Mesodermal cell (in vitro differentiated cells): Measurements from ENCODE around the gene HHATL.

Experiments
- H3K27ac ChIP-seq: 2 replicates; pipeline ENCODE4 v1.7.0; 2013; ENCODE audit warnings: mild to moderate bottlenecking, low read depth, low read length, moderate library complexity; ENCODE audit not compliant: severe bottlenecking
- H3K36me3 ChIP-seq: 2 replicates; pipeline ENCODE4 v1.7.1; 2013; ENCODE audit warnings: mild to moderate bottlenecking, low read length, moderate library complexity; ENCODE audit not compliant: control insufficient read depth, insufficient read depth
- H3K4me1 ChIP-seq: one replicate; pipeline ENCODE4 v1.7.1; 2013; ENCODE audit warnings: mild to moderate bottlenecking, low read length; ENCODE audit not compliant: insufficient read depth, control insufficient read depth, poor library complexity, severe bottlenecking
- H3K4me3 ChIP-seq: 2 replicates; pipeline ENCODE4 v1.7.0; 2013; ENCODE audit warnings: low read length, control low read depth, mild to moderate bottlenecking; ENCODE audit not compliant: insufficient read depth, poor library complexity, severe bottlenecking; ENCODE audit errors: extremely low read depth
- H3K9me3 ChIP-seq: 2 replicates; pipeline ENCODE4 v1.7.1; 2013; ENCODE audit warnings: mild to moderate bottlenecking, low read length, moderate library complexity; ENCODE audit not compliant: control insufficient read depth
- WGBS, 2 experiments: methylation state at CpG; one replicate each; pipeline ENCODE4 v1.1.5; 2013; ENCODE audit warnings: missing lambda C conversion rate in 2 of 2; ENCODE audit not compliant: insufficient coverage in 2 of 2; 5-methylcytosine and 5-hydroxymethylcytosine counted together

Gene HHATL

DNA sequence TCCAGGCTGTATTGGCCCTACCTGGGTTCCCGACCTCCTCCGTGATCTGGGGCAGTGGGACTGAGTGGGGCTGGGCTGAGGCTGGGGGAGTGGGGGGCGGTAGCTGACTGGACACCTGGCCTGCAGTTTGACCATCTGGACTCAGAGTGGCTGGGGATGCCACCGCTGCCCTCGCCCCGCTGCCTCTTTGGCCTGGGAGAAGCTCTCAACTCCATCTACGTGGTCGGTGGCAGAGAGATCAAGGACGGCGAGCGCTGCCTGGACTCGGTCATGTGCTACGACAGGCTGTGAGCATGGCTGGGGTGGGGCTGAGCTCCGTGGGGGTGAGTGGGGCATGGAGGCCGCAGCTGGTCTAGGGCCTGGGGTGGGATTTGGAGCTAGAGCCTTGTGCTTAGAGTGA, 14.6 kb downstream of the HHATL start:
- H3K9me3 ChIP-seq = no peaks in the 10 kb centered on the region
- H3K4me1 ChIP-seq = peaks cover 13% of the 10 kb centered on the region
- no peak overlapping the region for H3K27ac ChIP-seq
- 91 to 94% methylated on average over 7 to 15 of the region's 15 CpGs for WGBS, 2 experiments
- no peaks in the 10 kb centered on the region for H3K36me3 ChIP-seq
- no peak overlapping the region for H3K4me3 ChIP-seq

DNA sequence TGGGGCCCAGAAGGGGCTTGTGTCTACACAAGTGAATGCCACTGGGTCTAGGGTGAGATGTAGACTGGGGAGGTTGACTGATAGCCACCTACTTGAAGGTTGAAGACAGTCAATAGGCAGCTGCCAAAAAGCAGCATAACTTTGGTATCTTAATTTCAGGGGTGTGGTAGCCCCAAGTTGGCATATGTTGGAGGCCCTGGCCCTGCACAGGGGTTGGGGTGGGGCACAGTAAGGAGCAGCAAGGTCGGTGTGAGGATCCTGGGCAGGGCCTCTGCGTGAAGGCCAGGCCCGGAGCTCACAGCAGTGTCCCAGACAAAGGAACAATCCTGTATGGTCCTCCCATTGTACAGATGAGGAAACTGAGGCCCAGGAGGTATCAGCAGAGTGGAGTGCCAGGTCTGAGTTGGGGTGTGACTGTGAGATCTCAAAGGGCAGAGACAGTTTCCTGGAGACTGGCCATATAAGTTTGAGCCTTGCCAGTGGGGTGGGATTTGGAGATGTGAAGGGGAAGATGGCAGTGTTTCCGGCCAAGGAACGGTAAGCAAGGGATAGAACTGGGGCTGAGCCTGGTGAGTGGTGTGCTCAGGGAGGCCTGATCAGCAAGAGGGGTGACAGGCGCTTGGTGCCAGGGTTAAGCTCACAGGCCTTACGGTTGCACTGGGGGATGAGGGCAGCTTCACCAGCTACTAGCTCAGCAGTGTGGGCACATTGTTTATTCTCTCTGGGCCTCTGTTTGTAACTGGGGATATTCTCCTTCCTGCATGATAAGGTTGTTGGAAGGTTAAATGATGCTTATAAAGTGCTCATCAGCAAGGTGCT, 15.6 kb downstream of the HHATL start:
- Histone ChIP-seq H3K4me3 (no peak overlapping the region), H3K36me3 (no peaks in the 10 kb centered on the region), H3K4me1 (peaks cover 13% of the 10 kb centered on the region), H3K9me3 (no peaks in the 10 kb centered on the region), H3K27ac (no peak overlapping the region)
- 91 to 92% methylated on average over 7 of the region's 7 CpGs for WGBS, 2 experiments

DNA sequence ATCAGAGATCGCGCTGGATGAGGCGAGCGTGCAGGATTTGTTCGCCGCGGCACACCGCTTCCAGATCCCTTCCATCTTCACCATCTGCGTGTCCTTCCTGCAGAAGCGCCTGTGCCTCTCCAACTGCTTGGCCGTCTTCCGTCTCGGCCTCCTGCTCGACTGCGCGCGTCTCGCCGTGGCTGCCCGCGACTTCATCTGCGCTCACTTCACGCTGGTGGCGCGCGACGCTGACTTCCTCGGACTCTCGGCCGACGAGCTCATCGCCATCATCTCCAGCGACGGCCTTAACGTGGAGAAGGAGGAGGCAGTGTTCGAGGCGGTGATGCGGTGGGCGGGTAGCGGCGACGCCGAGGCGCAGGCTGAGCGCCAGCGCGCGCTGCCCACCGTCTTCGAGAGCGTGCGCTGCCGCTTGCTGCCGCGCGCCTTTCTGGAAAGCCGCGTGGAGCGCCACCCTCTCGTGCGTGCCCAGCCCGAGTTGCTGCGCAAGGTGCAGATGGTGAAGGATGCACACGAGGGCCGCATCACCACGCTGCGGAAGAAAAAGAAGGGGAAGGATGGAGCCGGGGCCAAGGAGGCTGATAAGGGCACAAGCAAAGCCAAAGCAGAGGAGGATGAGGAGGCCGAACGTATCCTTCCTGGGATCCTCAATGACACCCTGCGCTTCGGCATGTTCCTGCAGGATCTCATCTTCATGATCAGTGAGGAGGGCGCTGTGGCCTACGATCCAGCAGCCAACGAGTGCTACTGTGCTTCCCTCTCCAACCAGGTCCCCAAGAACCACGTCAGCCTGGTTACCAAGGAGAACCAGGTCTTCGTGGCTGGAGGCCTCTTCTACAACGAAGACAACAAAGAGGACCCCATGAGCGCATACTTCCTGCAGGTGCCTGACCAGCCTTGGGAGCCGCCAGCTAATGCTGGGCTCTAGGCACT, 16.4 kb downstream of the HHATL start:
- Histone ChIP-seq H3K27ac (no peak overlapping the region), H3K9me3 (no peaks in the 10 kb centered on the region), H3K4me3 (no peak overlapping the region), H3K36me3 (no peaks in the 10 kb centered on the region), H3K4me1 (peaks cover 13% of the 10 kb centered on the region)
- WGBS, 2 experiments = 82 to 90% methylated on average over 78 to 79 of the region's 80 CpGs

DNA sequence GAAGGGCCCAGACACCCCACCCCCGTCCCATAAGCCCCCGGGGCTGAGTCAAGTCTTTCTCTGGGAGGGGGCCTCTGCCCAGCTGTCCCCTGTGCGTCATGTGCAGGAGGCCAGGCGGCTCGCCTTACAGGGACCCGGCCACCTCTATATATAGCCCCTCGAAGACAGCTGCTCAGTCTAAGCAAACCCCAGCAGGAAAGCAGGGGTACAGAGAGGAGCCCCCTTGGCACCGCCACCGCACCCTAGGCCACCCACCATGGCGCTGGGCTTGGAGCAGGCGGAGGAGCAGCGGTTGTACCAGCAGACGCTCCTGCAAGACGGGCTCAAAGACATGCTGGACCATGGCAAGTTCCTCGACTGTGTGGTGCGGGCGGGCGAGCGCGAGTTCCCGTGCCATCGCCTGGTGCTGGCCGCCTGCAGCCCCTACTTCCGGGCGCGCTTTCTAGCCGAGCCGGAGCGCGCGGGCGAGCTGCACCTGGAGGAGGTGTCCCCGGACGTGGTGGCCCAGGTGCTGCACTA, 17.2 kb downstream of the HHATL start, which contains the start of gene KLHL40:
Gene KLHL40, plus strand, starts transcription at position 175 of the 519 bp plus-strand sequence. Its CDS starts 82 bp downstream, at position 257.
- peak within 1 kb of the TSS; percentile 29 for H3K27ac ChIP-seq
- no peaks in the 10 kb centered on the region for H3K9me3 ChIP-seq
- 91 to 92% methylated on average over 30 to 34 of the region's 34 CpGs for WGBS, 2 experiments
- H3K36me3 ChIP-seq = no peaks in the 10 kb centered on the region
- no peak within 1 kb of the TSS for H3K4me3 ChIP-seq
- peaks cover 13% of the 10 kb centered on the region for H3K4me1 ChIP-seq

DNA sequence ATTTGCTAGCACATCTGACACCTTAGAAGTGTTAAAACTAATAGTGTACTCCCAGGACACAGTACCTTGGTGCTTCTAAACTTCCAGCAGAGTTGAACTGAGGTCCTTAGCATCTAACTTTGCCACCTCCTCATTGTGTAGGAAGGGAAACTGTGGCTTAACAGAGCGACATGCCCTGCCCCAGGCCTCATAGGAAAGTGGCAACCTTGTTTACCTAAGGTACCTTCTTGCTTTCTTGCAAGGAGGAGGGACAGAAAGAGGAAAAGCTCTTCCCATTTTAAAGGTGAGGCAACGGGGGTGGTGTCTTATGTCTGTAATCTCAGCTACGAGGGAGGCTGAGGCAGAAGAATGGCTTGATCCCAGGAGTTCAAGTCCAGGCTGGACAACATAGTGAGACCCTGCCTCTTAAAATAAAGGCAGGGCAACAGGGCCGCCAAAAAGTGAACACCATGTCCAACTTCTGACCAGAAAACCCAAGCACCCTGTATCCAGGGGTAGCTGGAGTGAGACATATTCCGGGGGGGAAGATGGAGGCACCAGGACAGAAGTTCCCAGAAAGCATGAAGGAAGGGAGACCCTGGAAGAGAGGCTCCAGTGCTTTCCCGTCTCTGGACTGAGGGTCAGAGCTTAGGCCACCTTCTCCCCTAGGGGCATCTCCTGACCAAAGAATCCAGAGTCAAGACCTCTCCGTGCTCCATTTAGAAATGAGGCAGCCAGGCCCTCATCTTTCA, 17.8 kb downstream of the HHATL start:
- 89 to 91% methylated on average over 6 of the region's 7 CpGs for WGBS, 2 experiments
- peak overlapping the region; percentile 29 for H3K27ac ChIP-seq

DNA sequence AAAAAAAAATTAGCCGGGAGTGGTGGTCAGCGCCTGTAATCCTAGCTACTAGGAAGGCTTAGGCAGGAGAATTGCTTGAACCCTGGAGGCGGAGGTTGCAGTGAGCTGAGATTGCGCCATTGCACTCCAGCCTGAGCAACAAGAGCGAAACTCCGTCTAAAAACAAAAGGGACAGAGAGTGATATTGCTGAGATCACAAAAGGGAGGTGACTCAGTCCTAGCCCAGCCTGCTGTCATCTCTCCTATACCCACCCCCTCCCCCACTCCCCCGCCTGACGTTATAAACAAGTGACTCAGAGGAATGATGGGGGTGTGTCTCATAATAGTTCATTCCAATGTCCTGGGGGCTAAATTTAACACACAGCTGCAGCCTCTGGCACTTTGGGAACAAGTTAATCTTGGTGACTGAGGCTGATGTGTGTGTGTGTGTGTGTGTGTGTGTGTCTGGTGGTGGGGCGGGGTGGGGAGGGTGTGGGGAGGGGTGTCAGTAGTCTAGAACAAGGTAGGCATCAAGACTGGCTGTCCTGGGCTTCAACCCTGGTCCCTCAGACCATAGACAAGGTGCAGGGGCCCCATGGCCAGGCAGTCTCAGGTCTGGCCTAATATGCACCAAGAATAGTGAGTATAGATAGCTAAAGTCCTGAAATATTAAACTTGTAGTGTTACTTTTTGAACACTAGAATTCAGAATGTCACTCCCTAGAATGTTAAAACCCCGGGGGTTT, 18.6 kb downstream of the HHATL start:
- peak overlapping the region; percentile 29 for H3K27ac ChIP-seq
- peaks cover 13% of the 10 kb centered on the region for H3K4me1 ChIP-seq
- no peaks in the 10 kb centered on the region for H3K36me3 ChIP-seq
- no peak overlapping the region for H3K4me3 ChIP-seq
- no peaks in the 10 kb centered on the region for H3K9me3 ChIP-seq
- 95 to 100% methylated on average over 1 to 3 of the region's 10 CpGs for WGBS, 2 experiments

More for the DNA sequence above, 17.8 kb downstream of the HHATL start:
- peaks cover 13% of the 10 kb centered on the region for H3K4me1 ChIP-seq
- H3K9me3 ChIP-seq = no peaks in the 10 kb centered on the region
- no peaks in the 10 kb centered on the region for H3K36me3 ChIP-seq
- no peak overlapping the region for H3K4me3 ChIP-seq

DNA sequence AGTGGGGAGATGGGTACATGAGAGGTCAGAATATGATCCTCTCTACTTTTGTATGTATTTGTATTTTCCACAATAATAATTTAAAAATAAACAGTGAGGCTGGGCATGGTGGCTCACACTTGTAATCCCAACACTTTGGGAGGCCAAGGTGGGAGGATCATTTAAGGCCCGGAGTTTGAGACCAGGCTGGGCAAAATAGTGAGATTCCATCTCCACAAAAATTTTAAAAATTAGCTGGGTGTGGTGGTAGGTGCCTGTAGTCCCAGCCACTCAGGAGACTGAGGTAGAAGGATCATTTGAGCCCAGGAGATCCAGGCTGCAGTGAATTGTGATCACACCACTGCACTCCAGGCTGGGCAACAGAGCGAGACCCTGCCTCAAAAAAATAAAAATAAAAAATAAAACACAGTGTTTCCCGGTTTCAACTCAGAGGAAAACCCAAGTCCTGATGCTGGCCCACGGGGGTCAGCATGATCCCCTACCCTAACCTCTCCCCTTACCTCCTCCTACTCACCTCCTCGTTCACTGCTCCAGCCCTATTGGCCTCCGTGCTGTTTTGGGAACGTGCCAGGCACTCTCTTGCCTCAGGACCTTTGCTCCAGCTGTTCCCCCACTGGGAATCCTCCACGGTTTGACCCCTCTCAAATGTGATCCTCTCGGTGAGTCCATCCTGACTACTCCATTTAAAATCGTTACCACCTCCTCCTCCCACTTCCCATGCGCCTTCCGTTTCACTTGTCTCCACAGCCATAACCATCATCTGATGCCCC, 20.1 kb downstream of the HHATL start:
- H3K9me3 ChIP-seq = no peaks in the 10 kb centered on the region
- WGBS, 2 experiments = 80 to 87% methylated on average over 11 to 12 of the region's 12 CpGs
- H3K4me1 ChIP-seq = peaks cover 13% of the 10 kb centered on the region
- no peak overlapping the region for H3K4me3 ChIP-seq
- no peaks in the 10 kb centered on the region for H3K36me3 ChIP-seq
- H3K27ac ChIP-seq = no peak overlapping the region

DNA sequence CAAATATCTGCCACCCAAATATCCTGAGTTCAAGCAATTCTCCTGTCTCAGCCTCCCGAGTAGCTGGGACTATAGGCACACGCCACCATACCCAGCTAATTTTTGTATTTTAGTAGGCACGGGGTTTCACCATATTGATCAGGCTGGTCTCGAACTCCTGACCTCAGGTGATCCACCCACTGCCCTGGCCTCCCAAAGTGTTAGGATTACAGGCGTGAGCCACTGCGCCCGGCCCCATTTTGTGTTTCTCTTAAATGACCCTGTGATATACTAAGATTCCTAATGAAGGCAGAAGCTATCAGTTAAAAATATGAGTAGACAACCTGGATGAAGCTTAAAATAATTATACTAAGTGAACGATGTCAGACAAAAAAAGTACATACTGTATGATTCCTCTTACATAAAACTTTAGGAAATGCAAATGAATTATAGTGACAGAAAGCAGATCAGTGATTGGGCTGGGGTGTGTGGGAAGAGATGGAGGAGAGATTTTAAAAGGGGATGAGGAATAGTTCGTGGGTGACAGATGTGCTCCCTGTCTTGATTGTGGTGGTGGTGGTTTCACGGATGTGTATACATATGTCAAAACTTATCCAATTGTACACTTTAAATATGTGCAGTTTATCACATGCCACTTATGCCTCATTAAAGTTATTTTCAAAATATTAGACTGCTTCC, 21.1 kb downstream of the HHATL start:
- no peaks in the 10 kb centered on the region for H3K9me3 ChIP-seq
- no peak overlapping the region for H3K4me3 ChIP-seq
- no peaks in the 10 kb centered on the region for H3K36me3 ChIP-seq
- 81 to 89% methylated on average over 4 to 7 of the region's 10 CpGs for WGBS, 2 experiments
- no peak overlapping the region for H3K27ac ChIP-seq
- peaks cover 13% of the 10 kb centered on the region for H3K4me1 ChIP-seq

DNA sequence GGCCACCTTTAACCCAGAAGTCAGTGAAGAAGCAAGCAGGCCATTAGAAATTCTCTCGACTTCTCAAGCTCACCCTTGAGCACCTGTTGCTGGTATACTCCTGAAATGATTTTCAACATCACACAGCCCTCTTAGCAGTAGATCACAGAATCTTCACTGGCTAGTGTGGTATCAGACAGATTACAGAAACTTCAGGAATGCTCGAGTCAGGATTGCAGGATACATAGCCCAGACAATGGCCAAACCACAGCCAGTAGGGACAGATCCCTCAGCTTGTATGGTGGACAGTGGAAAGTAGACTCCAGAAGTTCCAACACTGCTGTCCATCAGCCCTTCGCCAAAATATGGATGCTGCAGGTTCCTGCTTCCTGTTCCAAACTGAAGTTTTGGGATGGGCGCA, 21.8 kb downstream of the HHATL start:
- WGBS, 2 experiments = 82 to 94% methylated on average over 3 to 4 of the region's 4 CpGs
- Histone ChIP-seq H3K4me1 (peaks cover 13% of the 10 kb centered on the region), H3K4me3 (no peak overlapping the region), H3K27ac (no peak overlapping the region), H3K9me3 (peaks cover 6% of the 10 kb centered on the region), H3K36me3 (no peaks in the 10 kb centered on the region)
